Tibial artery (tissue), 4 donors: ENCODE results near the gene FAM89A.

ENCODE experiments used
- DNase-seq, 2 donors: peaks; one replicate each; pipeline ENCODE4 v3.0.0-alpha.2; 2019
- H3K27ac ChIP-seq, 2 donors: fragments of 200-600 bp; sonication (generic) in 1 of 2; 1 replicate in 1 of 2; 2 replicates in 1 of 2; pipeline ENCODE4 v1.5.1; 2018 to 2019; ENCODE audit warnings: mild to moderate bottlenecking in 1 of 2
- H3K27me3 ChIP-seq, 2 donors: fragments of 200-600 bp; sonication (generic) in 1 of 2; one replicate each; pipeline versions ENCODE4 v1.5.1 to v1.6.0; 2016 to 2019
- H3K36me3 ChIP-seq, 3 donors: fragments of 200-600 bp; sonication (generic) in 2 of 3; one replicate each; pipeline ENCODE4 v1.5.1; 2016 to 2019; ENCODE audit warnings: mild to moderate bottlenecking in 2 of 3
- H3K4me1 ChIP-seq, 4 donors: fragments of 200-600 bp; sonication (generic) in 2 of 4; 1 replicate in 3 of 4; 2 replicates in 1 of 4; pipeline ENCODE4 v1.5.1; 2016 to 2019
- H3K4me3 ChIP-seq, 2 donors: fragments of 200-600 bp; sonication (generic) in 1 of 2; 1 replicate in 1 of 2; 2 replicates in 1 of 2; pipeline ENCODE4 v1.5.1; 2018 to 2019; ENCODE audit warnings: mild to moderate bottlenecking in 2 of 2
- H3K9me3 ChIP-seq, 3 donors: fragments of 200-600 bp; sonication (generic) in 1 of 3; one replicate each; pipeline ENCODE4 v1.5.1; 2016 to 2019
- intact Hi-C: fragments of 100-400 bp; cut with DNase I; formaldehyde crosslinking; loops from one replicate; pipeline ENCODE4 v1.15.0; 2023; ENCODE audit warnings: low total_unique reads
- TF ChIP-seq, protein P1 (sequence below), 2 experiments: fragments of 200-600 bp in 1 of 2; fragments of 450-650 bp in 1 of 2; IDR thresholded peaks; one replicate each; pipeline ENCODE4 v1.5.1; 2017 to 2019; ENCODE audit warnings: antibody characterized with exemption in 2 of 2, mild to moderate bottlenecking in 1 of 2, moderate library complexity in 1 of 2

Gene FAM89A

DNA sequence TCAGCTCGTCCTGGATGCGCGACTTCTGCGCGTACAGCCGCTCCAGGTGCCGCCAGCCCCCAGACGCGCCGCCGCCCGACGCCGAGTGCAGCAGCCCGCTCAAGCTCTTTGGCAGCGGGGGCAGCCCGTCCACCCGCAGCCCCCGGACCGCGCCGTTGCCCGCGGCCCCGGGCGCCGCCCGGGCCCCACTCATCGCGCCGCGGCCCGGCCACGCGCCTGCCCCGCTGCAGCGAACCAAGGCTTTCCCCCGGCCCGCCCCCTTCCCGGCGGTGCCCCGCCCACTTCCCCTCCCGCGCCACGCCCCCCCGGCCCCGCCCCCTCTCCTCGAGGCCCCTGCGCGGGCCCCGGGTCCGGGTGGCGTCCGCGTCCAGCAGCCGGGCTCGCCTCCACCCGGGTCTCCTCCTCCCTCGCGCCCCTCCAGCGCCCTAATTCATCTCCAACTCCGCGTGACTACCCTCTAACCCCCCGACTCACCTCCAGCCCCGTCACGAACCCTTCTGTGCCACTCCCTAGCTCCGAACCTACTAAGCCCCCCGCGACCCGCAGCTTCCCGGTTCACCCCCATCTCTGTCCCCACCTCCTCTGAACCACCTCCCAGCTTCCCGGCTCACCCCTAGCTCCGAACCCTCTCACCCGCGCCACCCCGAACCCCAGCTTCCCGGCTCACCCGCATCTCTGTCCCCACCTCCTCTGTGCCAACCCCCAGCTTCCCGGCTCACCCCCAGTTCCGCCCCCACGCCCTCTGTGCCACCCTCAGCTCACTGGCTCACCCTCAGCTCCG is at the start of gene FAM89A:
FAM89A (minus strand) TSS at position 236 of the 781 bp plus-strand sequence; CDS start at position 193, 43 bp downstream.
- Histone ChIP-seq H3K27me3 (peaks cover 0 to 33% of the 10 kb centered on the region in 2 donors), H3K27ac (peak within 1 kb of the TSS in 1 of 2 donors; percentile 42), H3K36me3 (no peaks in the 10 kb centered on the region), H3K4me1 (peaks cover 0 to 26% (median 18%) of the 10 kb centered on the region in 4 donors), H3K9me3 (peaks cover 0 to 3% (median 0%) of the 10 kb centered on the region in 3 donors), H3K4me3 (peak within 1 kb of the TSS; percentile 55 to 76)
- intact Hi-C loops: no loop called here
- DNase-seq: peak; percentile 35 to 68
- TF ChIP-seq, protein P1, sequence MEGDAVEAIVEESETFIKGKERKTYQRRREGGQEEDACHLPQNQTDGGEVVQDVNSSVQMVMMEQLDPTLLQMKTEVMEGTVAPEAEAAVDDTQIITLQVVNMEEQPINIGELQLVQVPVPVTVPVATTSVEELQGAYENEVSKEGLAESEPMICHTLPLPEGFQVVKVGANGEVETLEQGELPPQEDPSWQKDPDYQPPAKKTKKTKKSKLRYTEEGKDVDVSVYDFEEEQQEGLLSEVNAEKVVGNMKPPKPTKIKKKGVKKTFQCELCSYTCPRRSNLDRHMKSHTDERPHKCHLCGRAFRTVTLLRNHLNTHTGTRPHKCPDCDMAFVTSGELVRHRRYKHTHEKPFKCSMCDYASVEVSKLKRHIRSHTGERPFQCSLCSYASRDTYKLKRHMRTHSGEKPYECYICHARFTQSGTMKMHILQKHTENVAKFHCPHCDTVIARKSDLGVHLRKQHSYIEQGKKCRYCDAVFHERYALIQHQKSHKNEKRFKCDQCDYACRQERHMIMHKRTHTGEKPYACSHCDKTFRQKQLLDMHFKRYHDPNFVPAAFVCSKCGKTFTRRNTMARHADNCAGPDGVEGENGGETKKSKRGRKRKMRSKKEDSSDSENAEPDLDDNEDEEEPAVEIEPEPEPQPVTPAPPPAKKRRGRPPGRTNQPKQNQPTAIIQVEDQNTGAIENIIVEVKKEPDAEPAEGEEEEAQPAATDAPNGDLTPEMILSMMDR (IDR thresholded peaks at IDR 0.05): no peak

DNA sequence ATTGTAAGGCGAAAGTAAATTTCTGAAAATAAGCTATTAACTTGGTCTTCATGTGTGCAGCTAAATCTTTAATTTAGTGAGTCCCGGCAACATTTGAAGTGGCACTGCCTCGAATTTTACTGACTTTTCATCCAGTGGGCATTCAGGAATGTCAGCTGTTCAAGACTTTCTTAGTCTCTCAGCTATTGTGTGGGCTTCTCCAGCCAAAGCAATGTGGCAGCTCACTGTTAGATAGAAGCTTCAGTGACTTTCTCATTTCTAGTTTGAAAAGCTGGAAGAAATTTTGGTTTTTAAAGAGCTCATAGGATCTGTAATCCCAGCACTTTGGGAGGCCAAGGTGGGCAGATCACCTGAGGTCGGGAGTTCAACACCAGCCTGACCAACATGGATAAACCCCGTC is 44.3 kb upstream of the FAM89A start:
- intact Hi-C loops: no loop called here
- Histone ChIP-seq H3K4me1 (no peaks in the 10 kb centered on the region), H3K27ac (no peak overlapping the region), H3K4me3 (no peak overlapping the region), H3K36me3 (no peaks in the 10 kb centered on the region), H3K9me3 (no peaks in the 10 kb centered on the region), H3K27me3 (no peaks in the 10 kb centered on the region)
- TF ChIP-seq, protein P1 (IDR thresholded peaks at IDR 0.05): no peak
- DNase-seq: no peak

DNA sequence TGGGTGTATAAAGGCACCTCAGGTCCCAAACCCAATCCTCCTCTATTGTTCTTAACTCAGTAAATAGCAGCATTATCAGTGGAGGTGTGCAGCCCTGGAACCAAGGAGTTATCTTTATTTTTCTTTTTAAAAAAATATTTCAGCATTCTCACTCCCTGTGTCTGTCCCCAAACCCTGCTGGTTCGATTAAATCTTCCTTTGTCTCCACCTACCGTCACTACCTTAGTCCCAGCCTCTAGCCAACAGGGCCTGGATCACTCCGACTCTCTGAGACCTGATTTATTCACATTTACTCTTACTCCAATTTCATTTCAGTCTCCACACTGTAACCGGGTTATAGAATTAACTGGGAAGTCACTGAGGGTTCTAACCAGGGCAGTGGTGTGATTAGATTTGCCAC is 39.1 kb upstream of the FAM89A start:
- TF ChIP-seq, protein P1 (IDR thresholded peaks at IDR 0.05): no peak
- intact Hi-C loops: no loop called here
- H3K4me1 ChIP-seq: no peaks in the 10 kb centered on the region
- no peaks in the 10 kb centered on the region for H3K36me3 ChIP-seq
- no peak overlapping the region for H3K4me3 ChIP-seq
- DNase-seq: no peak
- H3K9me3 ChIP-seq: no peaks in the 10 kb centered on the region
- H3K27ac ChIP-seq: no peak overlapping the region
- H3K27me3 ChIP-seq: no peaks in the 10 kb centered on the region

DNA sequence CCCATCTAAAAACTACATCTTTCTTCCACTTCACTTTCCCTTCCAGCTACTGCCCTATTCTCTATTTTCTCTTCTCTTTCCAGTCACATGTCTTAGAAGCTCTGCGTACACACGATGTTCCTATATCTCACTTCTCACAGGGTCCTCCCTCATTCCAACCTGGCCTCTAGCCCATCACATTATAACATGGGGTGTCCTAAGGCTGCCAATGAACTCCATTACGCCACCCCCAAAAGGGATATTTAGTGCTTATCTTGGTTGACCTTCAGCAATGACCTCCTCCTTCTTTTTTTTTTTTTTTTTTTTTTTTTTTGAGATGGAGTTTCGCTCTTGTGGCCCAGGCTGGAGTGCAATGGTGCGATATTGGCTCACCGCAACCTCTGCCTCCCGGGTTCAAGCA is 38.2 kb upstream of the FAM89A start:
- Histone ChIP-seq H3K4me1 (no peaks in the 10 kb centered on the region), H3K36me3 (no peaks in the 10 kb centered on the region), H3K9me3 (no peaks in the 10 kb centered on the region), H3K27ac (no peak overlapping the region), H3K4me3 (no peak overlapping the region), H3K27me3 (no peaks in the 10 kb centered on the region)
- intact Hi-C loops: no loop called here
- no peak for DNase-seq
- TF ChIP-seq, protein P1 (IDR thresholded peaks at IDR 0.05): no peak

DNA sequence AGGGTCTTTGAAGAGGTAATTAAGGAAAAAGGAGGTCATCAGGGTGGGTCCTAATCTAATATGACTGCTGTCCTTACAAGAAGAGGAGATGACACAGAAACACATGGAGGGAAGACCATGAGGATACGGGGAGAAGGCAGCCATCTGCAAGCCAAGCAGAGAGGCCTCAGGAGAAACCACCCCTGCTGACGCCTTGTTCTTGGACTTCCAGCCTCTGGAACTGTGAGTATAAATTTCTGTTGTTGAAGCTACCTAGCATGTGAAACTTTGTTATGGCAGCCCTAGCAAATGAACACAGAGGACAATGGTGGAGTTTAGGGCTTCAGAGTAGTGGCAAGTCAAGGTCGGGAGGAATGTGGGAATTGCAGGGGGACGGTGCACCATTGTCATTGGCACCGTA is 36.7 kb upstream of the FAM89A start:
- TF ChIP-seq, protein P1 (IDR thresholded peaks at IDR 0.05): no peak
- H3K36me3 ChIP-seq: no peaks in the 10 kb centered on the region
- no peak for DNase-seq
- no peaks in the 10 kb centered on the region for H3K9me3 ChIP-seq
- H3K4me1 ChIP-seq: no peaks in the 10 kb centered on the region
- intact Hi-C loops: no loop called here
- no peak overlapping the region for H3K27ac ChIP-seq
- no peak overlapping the region for H3K4me3 ChIP-seq
- no peaks in the 10 kb centered on the region for H3K27me3 ChIP-seq
